ENCODE data around the gene FERMT3. TPM values are rescaled to one million over a fixed set of nuclear protein-coding genes. Genes with fewer than 3 reads are reported as not detected.
A peak's percentile ranks its signal among the peaks of the same experiment; 100 is the strongest.

Gene FERMT3
- total and polyA plus RNA-seq, 2 of the 13 experiments (the other 11 are each of a cell fraction or from before 2014, with no cell fraction given), result 0.29 TPM; not detected in 1

GRCh38 chr11:64241491-64242374 lies 35.2 kb downstream of the FERMT3 start (continued):
- TF ChIP-seq ZNF383 (CRISPR knock-in tag; IDR thresholded peaks at IDR 0.05; ENCODE audit: borderline replicate concordance), result no peak; the same call in 1 of the 2 replicates
- peak; percentile 61; the same call in 1 of the 2 replicates for TF ChIP-seq ZNF441 (CRISPR knock-in tag; IDR thresholded peaks at IDR 0.05; ENCODE audit: borderline replicate concordance)
- TF ChIP-seq ESRRA (CRISPR knock-in tag; IDR thresholded peaks at IDR 0.05; ENCODE audit: low read depth), result no peak; the same call in 1 of the 2 replicates
- 0 out of 2 replicates have a peak, but pooled peaks have one; percentile 65 for TF ChIP-seq ZSCAN12 (CRISPR knock-in tag; IDR thresholded peaks at IDR 0.05)
- TF ChIP-seq TRIM22 (IDR thresholded peaks at IDR 0.05), result no peak
- TF ChIP-seq THAP7 (CRISPR knock-in tag; IDR thresholded peaks at IDR 0.05), result 0 out of 2 replicates have a peak, but pooled peaks have one; percentile 73
- 0 out of 2 replicates have a peak, but pooled peaks have one; percentile 51 for TF ChIP-seq CREBL2 (CRISPR knock-in tag; IDR thresholded peaks at IDR 0.05; ENCODE audit: borderline replicate concordance)
- TF ChIP-seq, protein P1, sequence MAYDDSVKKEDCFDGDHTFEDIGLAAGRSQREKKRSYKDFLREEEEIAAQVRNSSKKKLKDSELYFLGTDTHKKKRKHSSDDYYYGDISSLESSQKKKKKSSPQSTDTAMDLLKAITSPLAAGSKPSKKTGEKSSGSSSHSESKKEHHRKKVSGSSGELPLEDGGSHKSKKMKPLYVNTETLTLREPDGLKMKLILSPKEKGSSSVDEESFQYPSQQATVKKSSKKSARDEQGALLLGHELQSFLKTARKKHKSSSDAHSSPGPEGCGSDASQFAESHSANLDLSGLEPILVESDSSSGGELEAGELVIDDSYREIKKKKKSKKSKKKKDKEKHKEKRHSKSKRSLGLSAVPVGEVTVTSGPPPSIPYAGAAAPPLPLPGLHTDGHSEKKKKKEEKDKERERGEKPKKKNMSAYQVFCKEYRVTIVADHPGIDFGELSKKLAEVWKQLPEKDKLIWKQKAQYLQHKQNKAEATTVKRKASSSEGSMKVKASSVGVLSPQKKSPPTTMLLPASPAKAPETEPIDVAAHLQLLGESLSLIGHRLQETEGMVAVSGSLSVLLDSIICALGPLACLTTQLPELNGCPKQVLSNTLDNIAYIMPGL (CRISPR knock-in tag; IDR thresholded peaks at IDR 0.05; ENCODE audit: borderline replicate concordance in 1 of 2, low read depth in 1 of 2), result no peak; a peak in 1 of 4 replicates
- no peak for TF ChIP-seq ZNF83 (CRISPR knock-in tag; IDR thresholded peaks at IDR 0.05; ENCODE audit: borderline replicate concordance)
- no peak for TF ChIP-seq SRSF9 (IDR thresholded peaks at IDR 0.05; ENCODE audit: borderline replicate concordance, insufficient read depth, low read depth, low read length, poor library complexity, severe bottlenecking)
- no peak for TF ChIP-seq NONO (IDR thresholded peaks at IDR 0.05)
- TF ChIP-seq NONO (CRISPR knock-in tag; conservative IDR thresholded peaks at IDR 0.05), result peak; percentile 41; the same call in 1 of the 2 replicates
- TF ChIP-seq ZNF619 (CRISPR knock-in tag; IDR thresholded peaks at IDR 0.05), result no peak
- 0 out of 2 replicates have a peak, but pooled peaks have one; percentile 59 for TF ChIP-seq ZNF549 (CRISPR knock-in tag; IDR thresholded peaks at IDR 0.05)
- TF ChIP-seq MXD1 (CRISPR knock-in tag; IDR thresholded peaks at IDR 0.05), result 0 out of 2 replicates have a peak, but pooled peaks have one; percentile 20
- TF ChIP-seq, protein P2, sequence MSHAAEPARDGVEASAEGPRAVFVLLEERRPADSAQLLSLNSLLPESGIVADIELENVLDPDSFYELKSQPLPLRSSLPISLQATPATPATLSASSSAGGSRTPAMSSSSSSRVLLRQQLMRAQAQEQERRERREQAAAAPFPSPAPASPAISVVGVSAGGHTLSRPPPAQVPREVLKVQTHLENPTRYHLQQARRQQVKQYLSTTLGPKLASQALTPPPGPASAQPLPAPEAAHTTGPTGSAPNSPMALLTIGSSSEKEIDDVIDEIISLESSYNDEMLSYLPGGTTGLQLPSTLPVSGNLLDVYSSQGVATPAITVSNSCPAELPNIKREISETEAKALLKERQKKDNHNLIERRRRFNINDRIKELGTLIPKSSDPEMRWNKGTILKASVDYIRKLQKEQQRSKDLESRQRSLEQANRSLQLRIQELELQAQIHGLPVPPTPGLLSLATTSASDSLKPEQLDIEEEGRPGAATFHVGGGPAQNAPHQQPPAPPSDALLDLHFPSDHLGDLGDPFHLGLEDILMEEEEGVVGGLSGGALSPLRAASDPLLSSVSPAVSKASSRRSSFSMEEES (CRISPR knock-in tag; IDR thresholded peaks at IDR 0.05), result peak; percentile 37; the same call in 1 of the 2 replicates
- TF ChIP-seq ZNF331 (CRISPR knock-in tag; IDR thresholded peaks at IDR 0.05), result 0 out of 2 replicates have a peak, but pooled peaks have one; percentile 4
- TF ChIP-seq ZNF772 (CRISPR knock-in tag; IDR thresholded peaks at IDR 0.05), result 0 out of 2 replicates have a peak, but pooled peaks have one; percentile 29
- peak; percentile 42; the same call in 1 of the 2 replicates for TF ChIP-seq ZNF746 (CRISPR knock-in tag; IDR thresholded peaks at IDR 0.05)
- TF ChIP-seq ZNF713 (CRISPR knock-in tag; IDR thresholded peaks at IDR 0.05), result 0 out of 2 replicates have a peak, but pooled peaks have one; percentile 21
- TF ChIP-seq ZFX (CRISPR knock-in tag; IDR thresholded peaks at IDR 0.05; ENCODE audit: low read depth), result peak; percentile 16
